Fibroblast of skin of abdomen (primary cell): ENCODE measurements around the gene TAOK3.
"Not testable (repeated sequence)": the region's sequence is repeated elsewhere in the genome, so short reads cannot be mapped to it uniquely, and the experiment has no call there.

ENCODE experiments used
- DNase-seq: peaks from one replicate; pipeline ENCODE4 v3.0.0-alpha.2; 2013

TAOK3 gene

GRCh38 chr12:118292836-118293235 is 79.9 kb downstream of the TAOK3 start:
- DNase-seq = no peak

DNA sequence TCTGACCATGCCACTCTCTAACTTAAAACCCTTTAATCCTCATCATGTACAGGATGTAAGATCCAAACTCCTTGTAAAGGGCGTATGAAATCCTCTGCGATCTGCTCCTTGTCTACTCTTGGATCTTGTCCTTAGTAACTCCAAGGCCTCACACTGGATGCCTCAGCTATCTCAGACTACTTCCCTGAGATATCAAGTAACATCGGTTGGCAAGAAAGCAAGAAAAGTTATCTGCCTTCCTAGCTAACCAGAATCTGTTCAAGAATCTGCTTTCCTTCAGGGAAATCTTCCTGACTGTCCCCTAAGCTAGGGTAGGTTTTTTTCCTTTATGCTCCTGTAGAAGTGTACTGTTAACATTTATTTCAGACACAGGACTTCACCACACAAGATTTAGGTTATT is 82.6 kb downstream of the TAOK3 start:
- DNase-seq = peak; percentile 18

DNA sequence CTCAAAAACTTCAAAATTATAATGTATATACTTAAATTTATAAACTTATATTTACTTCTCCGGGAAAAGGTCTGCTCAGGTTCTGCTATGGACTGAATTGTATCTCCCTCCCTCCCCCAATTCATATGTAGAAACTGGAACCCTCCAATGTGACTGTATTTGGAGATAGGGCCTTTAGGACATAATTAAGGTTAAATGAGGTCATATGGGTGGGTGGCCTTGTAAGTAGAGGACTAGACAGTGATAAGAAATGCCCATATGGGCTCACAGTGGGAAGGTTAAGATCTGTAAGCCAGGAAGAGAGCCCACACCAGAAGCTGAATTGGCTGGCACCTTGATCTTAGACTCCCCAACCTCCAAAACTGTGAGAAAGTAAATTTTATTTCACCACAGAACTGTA is 84.5 kb downstream of the TAOK3 start:
- DNase-seq = no peak

DNA sequence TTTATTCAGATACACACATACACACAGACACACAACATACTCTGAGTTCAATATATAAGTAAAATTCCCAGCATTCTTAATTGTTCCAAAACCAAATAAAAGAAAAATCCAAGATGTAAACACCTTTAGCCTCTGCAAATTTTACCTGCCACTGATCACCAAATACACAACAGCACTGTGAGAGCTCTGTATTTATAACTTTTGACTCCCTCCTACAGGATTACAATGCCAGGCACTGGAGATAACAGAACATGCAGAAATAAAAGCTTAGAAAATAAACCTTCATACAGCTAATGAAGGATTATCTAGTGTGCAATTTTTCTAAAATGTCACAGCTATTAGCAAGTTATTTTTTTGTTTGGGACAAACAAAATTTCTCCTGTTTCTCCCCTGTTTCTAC is 85.0 kb downstream of the TAOK3 start:
- no peak for DNase-seq

GRCh38 chr12:118282767-118283166 is 89.9 kb downstream of the TAOK3 start:
- no peak for DNase-seq

DNA sequence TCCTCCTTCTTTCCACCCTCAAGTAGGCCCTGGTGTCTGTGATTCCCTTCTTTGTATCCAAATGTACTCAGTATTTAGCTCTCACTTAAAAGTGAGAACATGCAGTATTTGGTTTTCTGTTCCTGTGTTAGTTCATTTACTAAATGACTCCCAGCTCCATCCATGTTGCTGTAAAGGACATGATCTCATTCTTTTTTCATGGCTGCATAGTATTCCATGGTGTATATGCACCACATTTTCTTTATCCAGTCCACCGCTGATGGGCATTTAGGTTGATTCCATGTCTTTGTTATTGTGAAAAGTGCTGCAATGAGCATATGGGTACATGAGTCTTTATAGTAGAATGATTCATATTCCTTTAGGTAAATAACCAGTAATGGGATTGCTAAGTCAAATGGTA is 94.4 kb downstream of the TAOK3 start:
- DNase-seq = not testable (repeated sequence)

- no peak for DNase-seq
Measured at GRCh38 chr12:118274066-118274465, 98.6 kb downstream of the TAOK3 start.

GRCh38 chr12:118271770-118272417 is 100.8 kb downstream of the TAOK3 start:
- no peak for DNase-seq

- no peak for DNase-seq
Measured at GRCh38 chr12:118271183-118271582, 101.5 kb downstream of the TAOK3 start.

DNA sequence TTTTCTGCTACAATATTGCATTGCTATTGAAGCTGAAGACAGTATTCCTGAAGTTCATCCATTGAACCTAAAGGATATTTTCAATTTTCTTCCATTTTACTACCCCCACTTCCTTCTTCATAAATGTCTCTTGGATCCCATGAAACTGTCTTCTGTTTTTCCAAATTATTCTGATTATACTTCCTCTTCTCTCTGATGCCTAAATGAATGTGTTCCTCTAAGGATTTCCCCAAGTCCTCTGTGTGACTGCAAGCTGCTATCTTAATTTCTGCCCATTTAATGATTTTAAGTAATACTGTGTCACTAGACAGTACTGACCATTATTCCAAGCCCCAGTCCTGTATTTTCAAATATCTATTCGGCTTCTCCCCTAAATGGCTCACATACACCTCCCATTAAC is 102.9 kb downstream of the TAOK3 start:
- DNase-seq = no peak

- no peak for DNase-seq
Measured at GRCh38 chr12:118259079-118259478, 113.6 kb downstream of the TAOK3 start.

- DNase-seq = no peak
Measured at GRCh38 chr12:118256352-118256751, 116.4 kb downstream of the TAOK3 start.

GRCh38 chr12:118249547-118249946 is 123.2 kb downstream of the TAOK3 start:
- DNase-seq = no peak

- DNase-seq = not testable (repeated sequence)
Measured at GRCh38 chr12:118245886-118246285, 126.8 kb downstream of the TAOK3 start.

GRCh38 chr12:118238888-118239287 is 133.8 kb downstream of the TAOK3 start:
- DNase-seq = no peak

GRCh38 chr12:118237908-118238307 is 134.8 kb downstream of the TAOK3 start:
- DNase-seq = peak; percentile 39

GRCh38 chr12:118237052-118237665 is 135.5 kb downstream of the TAOK3 start:
- no peak for DNase-seq

GRCh38 chr12:118220702-118221101 is 152.0 kb downstream of the TAOK3 start:
- peak; percentile 22 for DNase-seq

- DNase-seq = no peak
Measured at GRCh38 chr12:118219772-118220171, 152.9 kb downstream of the TAOK3 start.

GRCh38 chr12:118219106-118219505 is 153.6 kb downstream of the TAOK3 start:
- DNase-seq = no peak

DNA sequence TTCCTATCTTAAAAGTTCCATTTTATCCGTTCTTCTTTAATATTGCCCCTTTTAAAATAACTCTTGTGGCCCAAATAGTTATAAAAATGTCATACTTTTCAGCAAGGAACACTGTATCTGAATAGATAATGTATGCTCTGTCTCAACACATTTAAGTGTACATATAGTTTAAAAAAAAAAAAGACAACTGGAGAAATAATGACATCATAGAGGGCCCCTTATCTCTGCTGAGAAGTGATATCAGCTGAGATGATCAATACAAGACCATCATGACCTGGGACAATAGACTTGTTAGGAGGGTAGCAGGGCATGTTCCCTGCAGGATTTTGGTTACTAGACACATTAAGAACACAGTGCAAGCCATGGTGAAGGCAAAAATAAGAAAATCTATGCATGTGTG is 159.3 kb downstream of the TAOK3 start:
- no peak for DNase-seq

DNA sequence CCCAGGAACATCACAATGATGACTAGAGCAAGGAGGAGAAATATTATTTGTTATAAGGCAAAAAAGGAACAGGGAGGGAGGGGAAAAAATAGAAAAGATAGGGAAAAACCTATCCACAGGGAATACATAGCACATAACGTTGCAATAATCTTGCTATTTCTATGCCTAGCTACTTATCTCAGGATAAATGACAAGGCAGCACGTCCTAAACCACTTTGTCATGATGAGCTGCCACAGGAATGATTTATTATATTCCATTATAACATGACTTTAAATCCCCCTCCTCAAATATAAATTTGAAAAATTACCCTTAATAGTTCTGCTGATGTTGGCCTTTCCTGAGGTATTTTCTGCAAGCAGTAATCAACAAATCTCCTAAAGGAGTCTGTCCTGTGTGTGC is 160.1 kb downstream of the TAOK3 start:
- no peak for DNase-seq

GRCh38 chr12:118206107-118206412 is 166.6 kb downstream of the TAOK3 start:
- no peak for DNase-seq

- DNase-seq = no peak
Measured at GRCh38 chr12:118193958-118194357, 178.7 kb downstream of the TAOK3 start.

- DNase-seq = no peak
Measured at GRCh38 chr12:118193477-118193876, 179.2 kb downstream of the TAOK3 start.
